ENCODE measurements around the gene PSTPIP2.
"Not testable (repeated sequence)": the region's sequence is repeated elsewhere in the genome, so short reads cannot be mapped to it uniquely, and the experiment has no call there.

Gene PSTPIP2

DNA sequence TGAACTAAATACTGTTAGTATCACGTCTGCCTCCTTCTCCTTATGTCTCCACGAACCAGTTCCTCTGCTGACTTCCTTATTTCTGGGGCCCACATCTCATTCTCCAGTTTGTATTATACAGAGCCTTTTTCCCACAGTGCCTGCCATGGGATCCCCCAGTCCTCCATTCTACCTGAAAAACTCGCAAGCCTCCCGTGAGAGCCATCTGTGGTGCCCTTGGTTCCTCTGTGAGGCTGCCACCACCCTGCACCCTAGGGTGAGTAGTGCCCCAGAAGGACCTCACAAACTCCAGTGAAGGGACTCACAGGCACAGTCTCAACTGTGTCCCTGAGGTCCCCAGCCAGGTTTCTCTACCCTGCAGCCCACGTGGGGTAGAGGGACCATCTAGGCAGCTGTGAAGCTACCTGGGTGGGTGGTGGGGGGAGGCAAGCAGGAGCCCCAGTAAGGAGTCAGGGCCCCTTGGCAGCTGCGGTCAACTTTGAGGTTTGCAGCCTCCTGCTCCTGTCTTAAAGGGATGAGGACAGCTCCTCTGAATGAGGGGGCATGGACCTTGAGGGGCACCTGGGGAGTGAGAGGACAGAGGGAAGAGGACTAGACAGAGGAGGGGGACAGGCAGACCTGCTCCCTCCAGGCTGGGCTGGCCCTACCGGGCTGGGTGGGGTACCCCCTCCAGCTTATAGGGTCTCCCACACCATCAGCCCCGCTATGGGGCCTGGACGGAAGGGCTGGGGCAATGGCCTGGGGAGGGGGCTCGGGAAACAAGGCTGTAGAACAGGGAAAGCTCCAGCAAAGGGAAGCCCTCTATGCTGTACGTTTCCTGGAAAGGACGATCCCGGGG, 1.0 kb downstream of the PSTPIP2 start:
- no peak for DNase-seq (ENCODE audit: low read depth)
- peak overlapping the region; percentile 67 for H3K4me3 ChIP-seq (ENCODE audit: low read depth, low read length)

- no peak for DNase-seq (ENCODE audit: low read depth)
- H3K4me3 ChIP-seq (ENCODE audit: low read depth, low read length): no peak overlapping the region
Measured at GRCh38 chr18:46070232-46070631, 1.8 kb downstream of the PSTPIP2 start.

- no peak overlapping the region for H3K4me3 ChIP-seq (ENCODE audit: low read depth, low read length)
- no peak for DNase-seq (ENCODE audit: low read depth)
Measured at GRCh38 chr18:46069524-46069923, 2.5 kb downstream of the PSTPIP2 start.

- no peak for DNase-seq (ENCODE audit: low read depth)
- no peak overlapping the region for H3K4me3 ChIP-seq (ENCODE audit: low read depth, low read length)
Measured at GRCh38 chr18:46068763-46069162, 3.3 kb downstream of the PSTPIP2 start.

GRCh38 chr18:46067438-46068007, 4.5 kb downstream of the PSTPIP2 start:
- no peak overlapping the region for H3K4me3 ChIP-seq (ENCODE audit: low read depth, low read length)
- DNase-seq (ENCODE audit: low read depth): no peak

DNA sequence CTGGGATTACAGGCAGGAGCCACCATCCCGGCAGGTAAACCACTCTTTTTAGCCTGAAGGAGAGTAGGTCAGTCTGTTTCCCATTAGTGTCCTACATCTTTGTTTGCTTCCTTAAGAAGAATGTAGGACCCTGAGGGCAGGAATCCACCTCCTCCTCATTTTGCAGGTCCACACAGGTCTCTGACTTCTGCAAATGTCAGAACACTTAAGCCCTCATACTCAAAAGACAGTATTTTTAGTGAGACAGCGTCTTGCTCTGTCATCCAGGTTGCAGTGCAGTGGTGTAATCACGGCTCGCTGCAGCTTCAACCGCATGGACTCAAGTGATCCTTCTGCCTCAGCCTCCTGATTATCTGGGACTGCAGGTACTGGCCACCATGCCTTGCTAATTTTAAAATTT, 9.3 kb downstream of the PSTPIP2 start:
- H3K4me3 ChIP-seq (ENCODE audit: low read depth, low read length): no peak overlapping the region
- DNase-seq (ENCODE audit: low read depth): no peak

- no peak overlapping the region for H3K4me3 ChIP-seq (ENCODE audit: low read depth, low read length)
- no peak for DNase-seq (ENCODE audit: low read depth)
Measured at GRCh38 chr18:46061796-46062195, 10.3 kb downstream of the PSTPIP2 start.

- no peak overlapping the region for H3K4me3 ChIP-seq (ENCODE audit: low read depth, low read length)
- DNase-seq (ENCODE audit: low read depth): no peak
Measured at GRCh38 chr18:46061387-46061786, 10.7 kb downstream of the PSTPIP2 start.

DNA sequence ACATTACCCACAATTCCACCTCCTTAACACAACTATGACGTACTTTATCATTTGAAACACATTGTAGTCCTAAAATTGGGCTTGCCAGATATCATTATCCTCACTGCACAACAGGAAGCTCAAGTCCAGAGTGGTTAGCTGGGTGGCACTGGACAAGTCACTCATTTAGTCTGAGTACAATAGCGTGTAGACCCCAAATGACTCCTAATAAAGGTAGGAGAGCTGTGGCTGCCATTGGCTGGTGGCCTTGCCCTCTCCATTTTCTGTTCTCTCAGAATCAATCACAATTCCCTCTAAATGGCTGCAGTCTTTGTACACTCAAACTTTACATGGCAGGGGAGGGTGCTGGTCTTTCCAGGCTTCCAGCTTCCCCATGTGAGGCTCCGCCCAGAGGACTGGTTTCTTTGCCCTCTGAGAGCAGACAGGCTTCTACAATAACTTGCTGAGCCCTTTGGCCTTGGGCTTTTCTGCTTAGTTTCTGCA, 11.7 kb downstream of the PSTPIP2 start:
- no peak overlapping the region for H3K4me3 ChIP-seq (ENCODE audit: low read depth, low read length)
- DNase-seq (ENCODE audit: low read depth): no peak

- no peak overlapping the region for H3K4me3 ChIP-seq (ENCODE audit: low read depth, low read length)
- DNase-seq (ENCODE audit: low read depth): no peak
Measured at GRCh38 chr18:46055838-46056230, 16.2 kb downstream of the PSTPIP2 start.

DNA sequence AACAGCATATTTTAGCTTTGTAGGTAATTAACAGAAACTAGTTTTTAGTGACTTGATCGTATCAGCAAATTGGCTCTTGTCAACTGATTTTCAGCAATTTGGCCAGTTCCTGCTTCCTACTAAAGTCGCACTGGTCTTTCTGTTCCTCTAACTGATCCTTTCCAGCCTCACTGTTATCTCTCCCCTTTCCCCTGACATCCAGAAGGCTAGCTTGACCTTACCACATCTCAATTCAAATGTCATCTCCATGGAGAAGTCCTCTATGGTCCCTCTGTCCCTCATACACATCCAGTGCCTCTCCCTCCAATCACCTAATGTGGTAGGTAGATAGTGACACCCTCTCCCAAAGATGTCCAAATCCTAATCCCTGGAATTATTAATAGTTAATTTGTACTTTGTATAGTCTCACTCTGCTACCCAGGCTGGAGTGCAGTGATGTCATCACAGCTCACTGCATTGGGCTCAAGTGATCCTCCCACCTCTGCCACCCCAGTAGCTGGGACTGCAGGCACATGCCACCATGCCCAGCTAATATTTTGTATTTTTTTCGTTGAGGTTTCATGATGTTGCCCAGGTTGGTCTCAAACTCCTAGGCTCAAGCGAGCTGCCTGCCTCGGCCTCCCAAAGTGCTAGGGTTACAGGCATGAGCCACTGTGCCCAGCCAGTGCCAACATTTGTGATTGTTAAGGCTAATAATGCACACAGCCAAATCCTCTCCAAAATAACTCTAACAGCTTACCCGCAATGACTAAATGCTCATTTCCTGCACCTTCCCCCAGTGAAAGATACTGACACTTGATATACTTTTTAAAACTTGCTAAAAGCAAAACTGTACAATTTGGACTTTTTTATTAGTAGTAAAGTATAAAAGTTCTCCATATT, 16.9 kb downstream of the PSTPIP2 start:
- no peak for DNase-seq (ENCODE audit: low read depth)
- H3K4me3 ChIP-seq (ENCODE audit: low read depth, low read length): no peak overlapping the region

DNA sequence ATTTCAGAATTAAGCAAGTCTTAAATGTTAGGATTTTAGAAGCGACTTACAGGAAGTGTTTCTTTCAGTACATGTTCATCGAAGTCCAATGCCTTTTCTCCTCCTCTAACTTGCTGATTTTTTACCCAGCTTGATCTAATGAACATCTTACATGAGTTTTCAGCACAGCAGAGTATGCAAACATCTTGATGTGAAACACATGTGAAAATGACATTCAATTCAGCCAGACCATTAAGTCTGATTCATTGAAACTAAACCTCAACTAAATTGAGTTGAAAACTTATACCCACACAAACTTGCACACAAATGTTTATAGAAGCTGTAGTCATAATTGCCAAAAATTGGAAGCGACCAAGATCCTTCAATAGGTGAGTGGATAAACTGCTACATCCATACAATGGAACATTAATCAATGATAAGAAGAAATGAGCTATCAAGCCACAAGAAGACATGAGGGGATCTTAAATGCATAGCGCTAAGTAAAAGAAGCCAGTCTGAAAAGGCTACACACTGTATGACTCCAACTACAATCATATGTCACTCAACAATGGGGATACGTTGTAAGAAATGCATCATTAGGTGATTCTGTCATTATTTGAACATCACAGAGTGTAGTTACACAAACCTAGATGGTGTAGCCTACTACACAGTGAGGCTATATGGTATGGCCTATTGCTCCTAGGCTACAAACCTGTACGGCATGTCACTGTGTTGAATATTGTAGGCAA, 18.5 kb downstream of the PSTPIP2 start:
- DNase-seq (ENCODE audit: low read depth): no peak
- no peak overlapping the region for H3K4me3 ChIP-seq (ENCODE audit: low read depth, low read length)

DNA sequence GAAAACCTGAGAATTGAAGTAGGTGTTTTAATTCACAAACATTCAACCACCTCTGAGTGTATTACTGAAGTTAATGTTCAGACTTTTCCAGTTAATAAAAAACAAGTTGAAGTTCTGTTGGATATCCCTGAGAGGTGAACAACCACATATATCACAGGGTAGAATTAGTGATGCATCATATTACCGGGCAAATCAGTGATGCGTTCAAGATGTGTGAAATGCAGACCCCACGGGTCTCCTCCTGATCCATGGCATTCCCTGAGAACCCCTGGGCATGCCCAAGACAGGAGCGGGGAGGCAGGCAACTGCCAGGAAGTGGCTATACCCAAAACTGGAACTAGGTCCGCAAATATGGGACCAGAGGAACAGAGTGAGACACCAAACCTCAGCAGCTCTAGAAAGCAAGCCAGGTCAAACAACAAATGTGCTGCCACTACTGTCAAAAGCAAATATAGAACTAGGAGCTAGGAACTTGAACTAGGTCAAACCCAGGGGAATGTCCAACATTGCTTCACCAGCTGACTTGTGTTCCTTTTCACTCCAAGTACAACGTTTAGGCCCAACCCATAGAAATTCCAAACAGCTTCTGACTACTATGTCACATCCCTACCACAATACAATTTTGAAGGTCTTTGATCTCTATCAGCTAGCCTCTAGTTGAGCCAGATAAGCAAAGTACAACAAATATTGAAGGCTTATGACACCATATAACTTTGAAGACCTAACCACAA, 20.2 kb downstream of the PSTPIP2 start:
- DNase-seq (ENCODE audit: low read depth): peak; percentile 69
- no peak overlapping the region for H3K4me3 ChIP-seq (ENCODE audit: low read depth, low read length)

DNA sequence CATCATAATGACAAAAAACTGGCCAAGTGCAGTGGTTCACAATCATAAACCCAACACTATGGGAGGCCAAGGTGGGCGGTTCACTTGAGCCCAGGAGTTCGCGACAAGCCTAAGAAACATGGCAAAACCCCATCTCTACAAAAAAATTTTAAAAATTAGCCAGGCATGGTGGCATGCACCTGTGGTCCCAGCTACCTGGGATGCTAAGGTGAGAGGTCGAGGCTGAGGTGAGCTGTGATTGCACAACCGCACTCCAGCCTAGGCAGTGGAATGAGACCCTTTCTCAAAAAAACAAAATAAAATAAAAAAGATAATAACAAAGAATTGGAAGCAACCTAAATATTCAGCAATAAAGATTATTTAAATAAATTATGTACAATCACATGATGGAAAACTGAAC, 21.8 kb downstream of the PSTPIP2 start:
- no peak overlapping the region for H3K4me3 ChIP-seq (ENCODE audit: low read depth, low read length)
- DNase-seq (ENCODE audit: low read depth): no peak

- no peak overlapping the region for H3K4me3 ChIP-seq (ENCODE audit: low read depth, low read length)
- DNase-seq (ENCODE audit: low read depth): no peak
Measured at GRCh38 chr18:46048641-46049040, 23.4 kb downstream of the PSTPIP2 start.

DNA sequence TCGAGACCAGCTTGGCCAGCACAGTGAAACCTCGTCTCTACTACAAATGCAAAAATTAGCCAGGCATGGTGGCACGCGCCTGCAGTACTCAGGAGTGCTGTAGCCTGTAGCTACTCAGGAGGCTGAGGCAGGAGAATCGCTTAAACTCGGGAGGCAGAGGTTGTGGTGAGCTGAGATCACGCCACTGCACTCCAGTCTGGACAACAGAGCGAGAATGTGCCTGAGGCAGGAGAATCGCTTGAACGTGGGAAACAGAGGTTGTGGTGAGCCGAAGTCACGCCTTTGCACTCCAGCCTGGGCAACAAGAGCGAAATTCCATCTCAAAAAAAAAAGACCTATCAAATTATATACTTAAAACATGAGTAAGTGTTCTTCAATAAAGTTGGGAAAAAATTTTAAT, 24.7 kb downstream of the PSTPIP2 start:
- DNase-seq (ENCODE audit: low read depth); H3K4me3 ChIP-seq (ENCODE audit: low read depth, low read length): not testable (repeated sequence)

DNA sequence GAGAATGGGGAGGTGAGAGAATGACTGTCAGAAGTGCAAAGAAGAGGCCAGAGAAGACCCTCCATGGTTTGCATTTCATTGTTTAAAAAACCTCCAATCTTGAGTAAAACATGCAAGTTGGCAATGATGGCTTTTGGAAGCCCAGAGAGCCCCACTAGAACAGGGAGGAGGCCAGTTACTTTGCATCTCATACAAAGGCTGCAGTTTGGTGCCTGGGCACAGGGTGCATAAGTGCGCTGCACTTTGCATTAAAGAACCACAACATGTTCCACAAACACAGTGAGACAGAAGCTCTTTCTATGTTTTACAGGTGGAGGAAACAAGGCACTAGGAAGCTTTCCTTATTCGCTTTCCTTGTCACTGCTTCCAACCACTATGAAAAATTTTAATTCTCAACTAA, 25.4 kb downstream of the PSTPIP2 start:
- DNase-seq (ENCODE audit: low read depth): no peak
- H3K4me3 ChIP-seq (ENCODE audit: low read depth, low read length): no peak overlapping the region

DNA sequence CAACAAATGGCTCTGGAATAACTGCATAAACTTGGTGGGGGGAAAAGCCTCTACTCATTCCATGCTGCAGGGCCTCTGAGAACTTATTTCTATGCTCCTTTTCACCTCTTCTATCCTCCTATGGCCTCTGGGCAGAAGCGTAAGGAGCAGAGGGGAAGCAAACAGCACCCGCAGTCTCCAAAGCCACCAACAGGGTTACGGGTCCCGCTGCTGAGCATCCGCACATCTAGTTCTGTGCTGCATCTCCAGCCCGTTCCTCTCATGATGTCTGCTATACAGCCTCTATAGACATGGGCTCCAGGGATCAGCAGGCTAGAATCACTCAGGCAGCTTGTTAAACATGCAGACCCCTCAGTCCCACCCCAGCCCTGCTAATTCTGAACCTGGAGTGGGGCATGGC, 25.9 kb downstream of the PSTPIP2 start:
- no peak overlapping the region for H3K4me3 ChIP-seq (ENCODE audit: low read depth, low read length)
- DNase-seq (ENCODE audit: low read depth): no peak

DNA sequence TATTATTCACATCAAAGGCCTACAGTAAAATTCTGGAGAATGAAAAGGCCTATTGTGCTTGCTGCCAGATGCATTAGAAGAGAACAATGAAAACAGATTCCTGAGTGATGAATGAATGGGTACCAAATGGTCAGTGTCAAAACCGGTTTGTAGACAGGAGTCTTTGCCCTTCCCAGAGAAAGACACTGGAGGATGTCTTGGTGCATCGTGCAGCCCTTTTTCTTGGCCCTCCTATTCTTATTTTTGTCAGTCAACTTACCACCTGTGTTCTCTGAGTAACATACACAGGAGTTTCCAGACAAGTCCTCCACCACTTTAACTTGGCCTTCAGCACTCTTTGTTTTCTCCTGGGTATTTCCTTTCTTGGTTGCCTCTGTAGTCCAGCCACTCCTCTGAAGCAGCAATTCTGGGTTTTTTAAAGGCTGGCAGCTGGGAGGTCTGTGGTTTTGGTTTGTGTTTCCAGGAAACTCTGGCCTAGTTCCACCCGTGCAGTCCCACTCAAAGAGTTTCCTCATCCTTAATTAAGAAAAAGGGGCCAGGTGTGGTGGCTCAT, 29.4 kb downstream of the PSTPIP2 start:
- no peak overlapping the region for H3K4me3 ChIP-seq (ENCODE audit: low read depth, low read length)
- peak; percentile 29 for DNase-seq (ENCODE audit: low read depth)

All from skeletal muscle cell (primary cell).